ENCODE results near the gene FAM50B.

- no peak for TF ChIP-seq CTCF (IDR thresholded peaks at IDR 0.05)
- no peak for TF ChIP-seq POLR2A (IDR thresholded peaks at IDR 0.05)
Measured at GRCh38 chr6:3814539-3814938, 34.6 kb upstream of the FAM50B start.
